SK-N-SH (cell line): ENCODE measurements around the gene RAB26. TPM values are rescaled to one million over a fixed set of nuclear protein-coding genes. Genes with fewer than 3 reads are reported as not detected.

Source experiments
- CTCF ChIA-PET: fragments of 300-600, 350-600 bp; formaldehyde crosslinking; extraction: SDS; loops from one replicate; lab custom pipeline; 2021; lab: Yijun Ruan, JAX
- POLR2A ChIA-PET: fragments of 350-600 bp; sonication (Branson Sonifier 250); formaldehyde crosslinking; extraction: SDS; loops from one replicate; lab custom pipeline; 2020; ENCODE audit warnings: antibody characterized with exemption, inconsistent platforms; lab: Yijun Ruan, JAX
- DNase-seq: peaks from one replicate; pipeline ENCODE4 v3.0.0; 2012
- H2AFZ ChIP-seq: fragments of 200-600 bp; sonication (generic); 2 replicates; pipeline ENCODE4 v1.8.1; 2016; ENCODE audit warnings: antibody characterized with exemption, mild to moderate bottlenecking, low read depth
- H3F3A ChIP-seq: fragments of 200-600 bp; sonication (generic); replicated peaks from 2 replicates; pipeline ENCODE3; 2016; ENCODE audit warnings: antibody characterized with exemption, mild to moderate bottlenecking; ENCODE audit not compliant: insufficient read depth
- H3K27ac ChIP-seq, 2 experiments: fragments of 200-500 bp in 1 of 2; fragments of 200-600 bp in 1 of 2; sonication (Bioruptor generic) in 1 of 2; sonication (generic), shearing (Covaris generic) in 1 of 2; 2 replicates each; pipeline versions ENCODE4 v1.5.1 to v1.6.1; 2014 to 2016; ENCODE audit warnings: low read depth in 2 of 2, inconsistent platforms in 1 of 2, low read length in 1 of 2, mild to moderate bottlenecking in 1 of 2, mixed read lengths in 1 of 2
- H3K27me3 ChIP-seq: fragments of 200-600 bp; sonication (generic), shearing (Covaris generic); 2 replicates; pipeline ENCODE4 v1.6.1; 2016; ENCODE audit warnings: mixed run types; ENCODE audit not compliant: insufficient read depth
- H3K36me3 ChIP-seq, 2 experiments: fragments of 200-500 bp in 1 of 2; fragments of 200-600 bp in 1 of 2; sonication (Bioruptor generic) in 1 of 2; sonication (generic) in 1 of 2; replicated peaks in 1 of 2; 2 replicates each; pipeline versions ENCODE3 to v1.5.1; 2014 to 2016; ENCODE audit warnings: low read length in 1 of 2, mild to moderate bottlenecking in 1 of 2; ENCODE audit not compliant: insufficient read depth in 2 of 2, control insufficient read depth in 1 of 2
- H3K4me1 ChIP-seq, 2 experiments: fragments of 200-500 bp in 1 of 2; fragments of 200-600 bp in 1 of 2; sonication (Bioruptor generic) in 1 of 2; sonication (generic), shearing (Covaris generic) in 1 of 2; 2 replicates each; pipeline versions ENCODE4 v1.5.1 to v1.6.1; 2014 to 2016; ENCODE audit warnings: low read depth in 1 of 2, low read length in 1 of 2, mixed run types in 1 of 2; ENCODE audit not compliant: insufficient read depth in 2 of 2, control insufficient read depth in 1 of 2
- H3K4me2 ChIP-seq: fragments of 200-600 bp; sonication (generic), shearing (Covaris generic); 2 replicates; pipeline ENCODE4 v1.6.1; 2017; ENCODE audit warnings: mixed run types
- H3K4me3 ChIP-seq, 2 experiments: fragments of 200-500 bp in 1 of 2; fragments of 200-600 bp in 1 of 2; sonication (Bioruptor generic) in 1 of 2; sonication (generic), shearing (Covaris generic) in 1 of 2; 2 replicates each; pipeline versions ENCODE4 v1.5.1 to v1.8.1; 2014 to 2016; ENCODE audit warnings: low read depth in 2 of 2, inconsistent platforms in 1 of 2, low read length in 1 of 2, mild to moderate bottlenecking in 1 of 2, mixed read lengths in 1 of 2, moderate library complexity in 1 of 2
- H3K79me2 ChIP-seq: fragments of 200-600 bp; sonication (generic); 2 replicates; pipeline ENCODE4 v1.8.1; 2017; ENCODE audit warnings: mild to moderate bottlenecking; ENCODE audit not compliant: insufficient read depth
- H3K9ac ChIP-seq: fragments of 200-600 bp; sonication (generic); 2 replicates; pipeline ENCODE4 v1.6.1; 2017; ENCODE audit warnings: mixed run types
- H3K9me2 ChIP-seq: fragments of 200-600 bp; sonication (generic); 2 replicates; pipeline ENCODE4 v1.6.1; 2017; ENCODE audit warnings: mixed run types
- H3K9me3 ChIP-seq: fragments of 200-600 bp; sonication (generic); 2 replicates; pipeline ENCODE4 v1.6.1; 2017; ENCODE audit warnings: mixed run types, mild to moderate bottlenecking, moderate library complexity
- H4K20me1 ChIP-seq: fragments of 200-600 bp; sonication (generic); 2 replicates; pipeline ENCODE4 v1.6.1; 2017; ENCODE audit warnings: mild to moderate bottlenecking, mixed run types; ENCODE audit not compliant: insufficient read depth
- CHD2 ChIP-seq: fragments of 150-350 bp; IDR thresholded peaks from 2 replicates; pipeline ENCODE4 v1.6.1; 2018; ENCODE audit warnings: low read length; ENCODE audit not compliant: partially characterized antibody
- EZH2phosphoT487 ChIP-seq: fragments of 200-600 bp; sonication (generic); IDR thresholded peaks from 2 replicates; pipeline ENCODE4 v1.6.1; 2017; ENCODE audit warnings: low read depth, mixed run types, mild to moderate bottlenecking, antibody characterized with exemption, moderate library complexity, borderline replicate concordance
- GABPA ChIP-seq: IDR thresholded peaks from 2 replicates; pipeline ENCODE4 v1.4.0; 2012; ENCODE audit warnings: low read depth, mild to moderate bottlenecking
- MAX ChIP-seq: IDR thresholded peaks from 2 replicates; pipeline ENCODE4 v1.4.0; 2012; ENCODE audit warnings: low read depth
- MXI1 ChIP-seq: IDR thresholded peaks from 2 replicates; pipeline ENCODE4 v1.6.1; 2012; ENCODE audit warnings: mild to moderate bottlenecking, low read depth, low read length, improper control_type of control experiment
- NRF1 ChIP-seq: IDR thresholded peaks from 2 replicates; pipeline ENCODE4 v1.6.1; 2012; ENCODE audit warnings: low read depth, mild to moderate bottlenecking, low read length
- RAD21 ChIP-seq: IDR thresholded peaks from 2 replicates; pipeline ENCODE4 v1.6.1; 2012; ENCODE audit warnings: mild to moderate bottlenecking, low read length
- REST ChIP-seq: IDR thresholded peaks from 2 replicates; pipeline ENCODE4 v1.6.1; 2012; ENCODE audit warnings: mild to moderate bottlenecking, low read depth, low read length, moderate library complexity
- RFX5 ChIP-seq: IDR thresholded peaks from 2 replicates; pipeline ENCODE4 v1.6.1; 2012; ENCODE audit warnings: mild to moderate bottlenecking, improper control_type of control experiment, low read length
- SMC3 ChIP-seq: IDR thresholded peaks from 2 replicates; pipeline ENCODE4 v1.6.1; 2012; ENCODE audit warnings: low read depth, low read length, improper control_type of control experiment
- TAF1 ChIP-seq: IDR thresholded peaks from 2 replicates; pipeline ENCODE4 v1.6.1; 2012; ENCODE audit warnings: low read depth, mild to moderate bottlenecking, low read length, moderate library complexity, borderline replicate concordance
- TCF12 ChIP-seq: IDR thresholded peaks from 2 replicates; pipeline ENCODE4 v1.4.0; 2012
- TEAD4 ChIP-seq: IDR thresholded peaks from 2 replicates; pipeline ENCODE4 v1.4.0; 2012; ENCODE audit warnings: mild to moderate bottlenecking, borderline replicate concordance; ENCODE audit not compliant: insufficient read depth
- USF2 ChIP-seq: fragments of 150-350 bp; IDR thresholded peaks from 2 replicates; pipeline ENCODE4 v1.6.1; 2017; ENCODE audit warnings: antibody characterized with exemption, low read length, low read depth, borderline replicate concordance
- ZBTB33 ChIP-seq: IDR thresholded peaks from 2 replicates; pipeline ENCODE4 v1.4.0; 2012; ENCODE audit warnings: low read depth, borderline replicate concordance
- WGBS: methylation state at CpG from one replicate; pipeline ENCODE4 v1.1.6; 2017; ENCODE audit warnings: low lambda C conversion rate; 5-methylcytosine and 5-hydroxymethylcytosine counted together
- polyA plus RNA-seq, 3 experiments: library from polyadenylated mRNA; depleted of rRNA; stranded (reverse); fragments of >200 nt; gene quantifications; 2 replicates each; pipeline ENCODE4 v1.2.3, GENCODE V29; 2012

Gene RAB26
- polyA plus RNA-seq, 1 of the 3 experiments (the other 2 are of a cell fraction): 14.3 TPM

- Histone ChIP-seq H3K79me2 (no peaks in the 10 kb centered on the region), H3K4me2 (no peak overlapping the region)
These were observed 27.0 kb downstream of the RAB26 start for GRCh38 chr16:2175454-2175853.

GRCh38 chr16:2176047-2176446 is 27.6 kb downstream of the RAB26 start:
- no peak for DNase-seq
- ChIA-PET CTCF (no interaction called here), POLR2A (no interaction called here)
- H2AFZ ChIP-seq: no peak overlapping the region
- H3K4me2 ChIP-seq: no peak overlapping the region
- no peak overlapping the region for H3K27ac ChIP-seq
- no peaks in the 10 kb centered on the region for H3K4me1 ChIP-seq
- no peaks in the 10 kb centered on the region for H3F3A ChIP-seq
- H3K9ac ChIP-seq: no peak overlapping the region
- H4K20me1 ChIP-seq: no peaks in the 10 kb centered on the region
- H3K36me3 ChIP-seq: peaks cover 0 to 59% of the 10 kb centered on the region in 2 experiments
- H3K9me3 ChIP-seq: no peaks in the 10 kb centered on the region
- WGBS: 95% methylated on average over 20 of the region's 23 CpGs
- no peak overlapping the region for H3K4me3 ChIP-seq
- no peaks in the 10 kb centered on the region for H3K79me2 ChIP-seq
- no peaks in the 10 kb centered on the region for H3K27me3 ChIP-seq
- H3K9me2 ChIP-seq: no peaks in the 10 kb centered on the region
- TF ChIP-seq MAX: no peak

More at GRCh38 chr16:2175454-2175853, 27.0 kb downstream of the RAB26 start:
- no peak overlapping the region for H2AFZ ChIP-seq
- 100% methylated on average over 1 of the region's 10 CpGs for WGBS
- no peaks in the 10 kb centered on the region for H4K20me1 ChIP-seq
- H3K4me3 ChIP-seq: no peak overlapping the region
- H3K27ac ChIP-seq: no peak overlapping the region
- H3K9me3 ChIP-seq: no peaks in the 10 kb centered on the region
- no peak for DNase-seq
- no peaks in the 10 kb centered on the region for H3K27me3 ChIP-seq
- H3K9ac ChIP-seq: no peak overlapping the region
- TF ChIP-seq GABPA: no peak
- no peak for TF ChIP-seq REST
- no peak for TF ChIP-seq MXI1
- TF ChIP-seq TCF12: no peak
- TF ChIP-seq TEAD4: no peak
- CTCF ChIA-PET: interaction anchor here (1.5 kb wide), 1 partner anchor 19 kb away, joined by 4 read pairs; no protein-coding TSS in a partner anchor
- H3K9me2 ChIP-seq: no peaks in the 10 kb centered on the region
- no peaks in the 10 kb centered on the region for H3K4me1 ChIP-seq
- H3K36me3 ChIP-seq: peaks cover 0 to 64% of the 10 kb centered on the region in 2 experiments
- no peaks in the 10 kb centered on the region for H3F3A ChIP-seq
- POLR2A ChIA-PET: interaction anchor here (1.4 kb wide), 1 partner anchor 13 kb away, joined by 4 read pairs; no protein-coding TSS in a partner anchor

GRCh38 chr16:2177101-2177500 is 28.7 kb downstream of the RAB26 start:
- Histone ChIP-seq H3K36me3 (peaks cover 0 to 51% of the 10 kb centered on the region in 2 experiments), H3K9me3 (no peaks in the 10 kb centered on the region), H4K20me1 (no peaks in the 10 kb centered on the region), H3K9me2 (no peaks in the 10 kb centered on the region), H3K4me1 (no peaks in the 10 kb centered on the region), H3K4me2 (no peak overlapping the region), H3K27me3 (no peaks in the 10 kb centered on the region), H3K27ac (no peak overlapping the region), H3F3A (no peaks in the 10 kb centered on the region), H3K79me2 (no peaks in the 10 kb centered on the region), H2AFZ (no peak overlapping the region), H3K4me3 (no peak overlapping the region), H3K9ac (no peak overlapping the region)
- ChIA-PET CTCF (no interaction called here), POLR2A (no interaction called here)
- no peak for DNase-seq
- WGBS: 94% methylated on average over 16 of the region's 18 CpGs
- no peak for TF ChIP-seq RFX5
- TF ChIP-seq ZBTB33: no peak
- TF ChIP-seq CHD2: no peak
- TF ChIP-seq RAD21: no peak
- no peak for TF ChIP-seq NRF1
- no peak for TF ChIP-seq SMC3
- no peak for TF ChIP-seq GABPA
- TF ChIP-seq USF2: no peak
- no peak for TF ChIP-seq TCF12
- TF ChIP-seq TAF1: no peak
- TF ChIP-seq EZH2phosphoT487: no peak
